Measurements from ENCODE around the gene ZNF282. TPM values are rescaled to one million over a fixed set of nuclear protein-coding genes. Genes with fewer than 3 reads are reported as not detected.

ZNF282 gene
- total and polyA plus RNA-seq, 7 donors, result 7.6 to 22.5 (median 15.3) TPM

- Histone ChIP-seq H3K36me3 (ENCODE audit: insufficient read depth in 1 of 2, low read depth in 1 of 2) (peaks cover 2 to 45% of the 10 kb centered on the region in 2 donors), H3K9me3 (no peaks in the 10 kb centered on the region), H3K27me3 (ENCODE audit: insufficient read depth in 3 of 3, low read length in 2 of 3) (no peaks in the 10 kb centered on the region), H3K27ac (no peak overlapping the region), H3K4me3 (no peak overlapping the region), H3K4me1 (peaks cover 15% of the 10 kb centered on the region)
- TF ChIP-seq CTCF (IDR thresholded peaks at IDR 0.05), result no peak
- WGBS, 3 donors, result 90 to 93% (median 91%) methylated on average over 2 of the region's 2 CpGs
- ATAC-seq, result no peak
- DNase-seq, result no peak
- intact Hi-C loops (cut with DNase I), result no loop called here
Observed at GRCh38 chr7:149257146-149257545, 61.8 kb downstream of the ZNF282 start.

GRCh38 chr7:149261316-149261828 is 66.0 kb downstream of the ZNF282 start:
- peak overlapping the region; percentile 93 for H3K27ac ChIP-seq
- H3K36me3 ChIP-seq (ENCODE audit: insufficient read depth in 1 of 2, low read depth in 1 of 2), result peaks cover 5 to 16% of the 10 kb centered on the region in 2 donors
- no peak for DNase-seq
- ATAC-seq, result peak in 3 of 4 donors; percentile 1 to 19 (median 16)
- intact Hi-C loops (cut with DNase I), result loop anchor here in 1 of 2 donors (10.0 kb wide), 1 partner anchor 233 kb away; the partner anchor contains the start of gene ZNF746
- TF ChIP-seq CTCF (IDR thresholded peaks at IDR 0.05), result no peak
- 4 to 9% (median 7%) methylated on average over 16 of the region's 16 CpGs for WGBS, 3 donors
- no peaks in the 10 kb centered on the region for H3K27me3 ChIP-seq (ENCODE audit: insufficient read depth in 3 of 3, low read length in 2 of 3)
- no peaks in the 10 kb centered on the region for H3K9me3 ChIP-seq
- peak overlapping the region; percentile 82 for H3K4me3 ChIP-seq
- H3K4me1 ChIP-seq, result peaks cover 5% of the 10 kb centered on the region

- intact Hi-C loops (cut with DNase I), result loop anchor here in 1 of 2 donors (10.0 kb wide), 1 partner anchor 233 kb away; the partner anchor contains the start of gene ZNF746
- DNase-seq, result peak; percentile 91 to 94
- no peaks in the 10 kb centered on the region for H3K27me3 ChIP-seq (ENCODE audit: insufficient read depth in 3 of 3, low read length in 2 of 3)
- H3K4me3 ChIP-seq, result peak within 1 kb of the TSS; percentile 82
- 0 to 1% (median 1%) methylated on average over 65 to 115 of the region's 115 CpGs for WGBS, 3 donors
- ATAC-seq, result peak; percentile 90 to 96 (median 94)
- peak within 1 kb of the TSS; percentile 93 for H3K27ac ChIP-seq
- H3K9me3 ChIP-seq, result no peaks in the 10 kb centered on the region
- H3K4me1 ChIP-seq, result peaks cover 5% of the 10 kb centered on the region
- peaks cover 5 to 20% of the 10 kb centered on the region in 2 donors for H3K36me3 ChIP-seq (ENCODE audit: insufficient read depth in 1 of 2, low read depth in 1 of 2)
- TF ChIP-seq CTCF (IDR thresholded peaks at IDR 0.05), result peak; percentile 87
Observed at GRCh38 chr7:149261829-149262617, 66.7 kb downstream of the ZNF282 start, which contains the start of gene ZNF783. Gene ZNF783, plus strand, starts transcription at chr7:149262196. Its CDS starts 138 bp downstream, at chr7:149262334.

- TF ChIP-seq CTCF (IDR thresholded peaks at IDR 0.05), result no peak
- H3K27ac ChIP-seq, result no peak overlapping the region
- H3K9me3 ChIP-seq, result no peaks in the 10 kb centered on the region
- DNase-seq (no peak), ATAC-seq (no peak)
- H3K4me1 ChIP-seq, result peaks cover 5% of the 10 kb centered on the region
- peaks cover 5 to 62% of the 10 kb centered on the region in 2 donors for H3K36me3 ChIP-seq (ENCODE audit: insufficient read depth in 1 of 2, low read depth in 1 of 2)
- intact Hi-C loops (cut with DNase I), result loop anchor here in 1 of 2 donors (10.0 kb wide), 1 partner anchor 228 kb away; the partner anchor contains the start of gene ZNF746
- no peak overlapping the region for H3K4me3 ChIP-seq
- 89 to 93% (median 92%) methylated on average over 19 to 21 of the region's 21 CpGs for WGBS, 3 donors
- H3K27me3 ChIP-seq (ENCODE audit: insufficient read depth in 3 of 3, low read length in 2 of 3), result no peaks in the 10 kb centered on the region
Observed at GRCh38 chr7:149266451-149266850, 71.1 kb downstream of the ZNF282 start.
